Measurements from ENCODE around the gene KIFC1. TPM values are rescaled to one million over a fixed set of nuclear protein-coding genes. Genes with fewer than 3 reads are reported as not detected.

Gene KIFC1
- total RNA-seq, 1 experiment from 2014 or later: 105 TPM

GRCh38 chr6:33425668-33426577, 34.3 kb downstream of the KIFC1 start:
- peak; percentile 82 for DNase-seq (ENCODE audit: low read depth)

GRCh38 chr6:33426590-33427511, 35.2 kb downstream of the KIFC1 start:
- DNase-seq (ENCODE audit: low read depth): no peak

GRCh38 chr6:33427585-33428223, 36.1 kb downstream of the KIFC1 start:
- DNase-seq (ENCODE audit: low read depth): peak; percentile 32

- DNase-seq (ENCODE audit: low read depth): peak; percentile 36
These were observed 36.8 kb downstream of the KIFC1 start for GRCh38 chr6:33428224-33428965.

- DNase-seq (ENCODE audit: low read depth): no peak
These were observed 37.5 kb downstream of the KIFC1 start for GRCh38 chr6:33428966-33429749.

GRCh38 chr6:33429750-33430052, 38.1 kb downstream of the KIFC1 start:
- no peak for DNase-seq (ENCODE audit: low read depth)

- DNase-seq (ENCODE audit: low read depth): no peak
These were observed 38.7 kb downstream of the KIFC1 start for GRCh38 chr6:33430334-33430733.

- peak; percentile 66 for DNase-seq (ENCODE audit: low read depth)
These were observed 39.6 kb downstream of the KIFC1 start for GRCh38 chr6:33430991-33431879.

- DNase-seq (ENCODE audit: low read depth): no peak
These were observed 40.4 kb downstream of the KIFC1 start for GRCh38 chr6:33431880-33432541.

GRCh38 chr6:33432546-33432945, 40.9 kb downstream of the KIFC1 start:
- DNase-seq (ENCODE audit: low read depth): no peak

GRCh38 chr6:33433001-33433543, 41.4 kb downstream of the KIFC1 start:
- no peak for DNase-seq (ENCODE audit: low read depth)

GRCh38 chr6:33433544-33434191, 42.0 kb downstream of the KIFC1 start:
- DNase-seq (ENCODE audit: low read depth): no peak

GRCh38 chr6:33434961-33435360, 43.3 kb downstream of the KIFC1 start:
- DNase-seq (ENCODE audit: low read depth): no peak

- DNase-seq (ENCODE audit: low read depth): no peak
These were observed 46.0 kb downstream of the KIFC1 start for GRCh38 chr6:33437666-33438065.

- no peak for DNase-seq (ENCODE audit: low read depth)
These were observed 47.5 kb downstream of the KIFC1 start for GRCh38 chr6:33438978-33439594.

- DNase-seq (ENCODE audit: low read depth): no peak
These were observed 48.5 kb downstream of the KIFC1 start for GRCh38 chr6:33439956-33440648.
